ENCODE measurements around the gene ZFP92.

GRCh38 chrX:153445856-153446635 lies 34.8 kb downstream of the ZFP92 start, which contains the start of gene TREX2:
- TF ChIP-seq RFX5 (IDR thresholded peaks at IDR 0.05; ENCODE audit: low read depth, low read length) (no peak), EP300 (IDR thresholded peaks at IDR 0.05; ENCODE audit: borderline replicate concordance in 1 of 2, control insufficient read depth in 1 of 2, low read depth in 2 of 2, low read length in 2 of 2) (no peak), SMAD5 (IDR thresholded peaks at IDR 0.05; ENCODE audit: low read depth) (no peak), SRF (IDR thresholded peaks at IDR 0.05; ENCODE audit: low read depth in 2 of 2, low read length in 2 of 2) (no peak), ESRRA (IDR thresholded peaks at IDR 0.05; ENCODE audit: low read length) (no peak), IRF5 (IDR thresholded peaks at IDR 0.05; ENCODE audit: borderline replicate concordance) (no peak), REST (IDR thresholded peaks at IDR 0.05; ENCODE audit: low read depth, low read length) (no peak), SUZ12 (IDR thresholded peaks at IDR 0.05; ENCODE audit: unreplicated experiment) (no peak), ZNF274 (IDR thresholded peaks at IDR 0.05; ENCODE audit: insufficient read depth, insufficient read length) (no peak), EZH2 (IDR thresholded peaks at IDR 0.05; ENCODE audit: borderline replicate concordance, control insufficient read depth, low read depth, low read length) (no peak), POLR2AphosphoS5 (IDR thresholded peaks at IDR 0.05; ENCODE audit: low read length) (no peak), CTCF (IDR thresholded peaks at IDR 0.05 in 2 of 3, conservative IDR thresholded peaks at IDR 0.05 in 1 of 3; ENCODE audit: control insufficient read depth in 2 of 3, extremely low read depth in 1 of 3, insufficient read depth in 1 of 3, low read depth in 3 of 3, low read length in 3 of 3) (no peak), FOXM1 (IDR thresholded peaks at IDR 0.05; ENCODE audit: low read depth, low read length) (no peak)
